RWPE2 (cell line): ENCODE results near the gene CR1L.
A peak's percentile ranks its signal among the peaks of the same experiment; 100 is the strongest.
"Not testable (repeated sequence)": the region's sequence is repeated elsewhere in the genome, so short reads cannot be mapped to it uniquely, and the experiment has no call there.

ENCODE experiments used
- ATAC-seq: fragments of 200-7000 bp; cut with Tn5 transposase; 3 replicates; pipeline ENCODE4 v1.9.1; 2021; ENCODE audit warnings: low read depth
- DNase-seq: peaks from one replicate; pipeline ENCODE4 v3.0.0-alpha.2; 2020; ENCODE audit warnings: low spot score
- H3K27ac ChIP-seq: fragments of 450-650 bp; 2 replicates; pipeline ENCODE4 v1.5.1; 2017; ENCODE audit warnings: mild to moderate bottlenecking; ENCODE audit not compliant: poor library complexity, severe bottlenecking
- H3K27me3 ChIP-seq: fragments of 250-450 bp; sonication (Bioruptor Pico); 2 replicates; pipeline ENCODE4 v1.5.1; 2021; ENCODE audit warnings: mild to moderate bottlenecking, moderate library complexity; ENCODE audit not compliant: insufficient read depth, poor library complexity, severe bottlenecking
- H3K36me3 ChIP-seq: fragments of 250-450 bp; sonication (Bioruptor Pico); 2 replicates; pipeline ENCODE4 v1.5.1; 2020; ENCODE audit warnings: low read depth, mild to moderate bottlenecking, moderate library complexity
- H3K4me1 ChIP-seq: fragments of 250-450 bp; sonication (Bioruptor Pico); 2 replicates; pipeline ENCODE4 v1.5.1; 2021; ENCODE audit warnings: mild to moderate bottlenecking, moderate library complexity; ENCODE audit not compliant: insufficient read depth, poor library complexity, severe bottlenecking
- H3K4me3 ChIP-seq: fragments of 250-450 bp; sonication (Bioruptor Pico); 2 replicates; pipeline ENCODE4 v1.5.1; 2021; ENCODE audit warnings: mild to moderate bottlenecking, moderate library complexity; ENCODE audit not compliant: severe bottlenecking
- H3K9me3 ChIP-seq: fragments of 250-450 bp; sonication (Bioruptor Pico); 2 replicates; pipeline ENCODE4 v1.5.1; 2021; ENCODE audit warnings: mild to moderate bottlenecking, moderate library complexity; ENCODE audit not compliant: severe bottlenecking
- TF ChIP-seq, protein P1 (sequence below): fragments of 450-650 bp; IDR thresholded peaks from one replicate; pipeline ENCODE4 v1.5.1; 2017; ENCODE audit warnings: mild to moderate bottlenecking, moderate library complexity; ENCODE audit not compliant: poor library complexity, severe bottlenecking

CR1L gene

DNA sequence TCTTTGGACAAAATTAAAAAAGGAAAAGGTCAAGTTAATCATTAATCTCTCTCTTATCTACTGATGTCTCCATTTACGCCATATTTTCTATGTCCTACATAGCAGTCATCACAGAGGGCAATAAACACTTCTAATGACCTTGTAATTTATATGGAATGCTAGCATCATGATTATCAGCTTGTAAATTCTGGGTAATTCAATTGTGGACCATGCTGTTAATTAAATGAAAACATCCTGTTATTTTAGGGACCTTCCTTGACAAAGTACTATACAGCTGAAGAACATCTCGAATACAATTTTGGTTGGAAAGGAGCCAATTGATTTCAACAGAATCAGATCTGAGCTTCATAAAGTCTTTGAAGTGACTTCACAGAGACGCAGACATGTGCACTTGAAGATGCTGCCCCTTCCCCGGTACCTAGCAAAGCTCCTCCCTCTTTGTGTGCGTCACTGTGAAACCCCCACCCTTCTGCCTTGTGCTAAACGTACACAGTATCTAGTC, 93.3 kb downstream of the CR1L start:
- not testable (repeated sequence) for H3K4me3 ChIP-seq, DNase-seq, H3K27ac ChIP-seq, H3K27me3 ChIP-seq, H3K4me1 ChIP-seq, H3K9me3 ChIP-seq, ATAC-seq, H3K36me3 ChIP-seq

DNA sequence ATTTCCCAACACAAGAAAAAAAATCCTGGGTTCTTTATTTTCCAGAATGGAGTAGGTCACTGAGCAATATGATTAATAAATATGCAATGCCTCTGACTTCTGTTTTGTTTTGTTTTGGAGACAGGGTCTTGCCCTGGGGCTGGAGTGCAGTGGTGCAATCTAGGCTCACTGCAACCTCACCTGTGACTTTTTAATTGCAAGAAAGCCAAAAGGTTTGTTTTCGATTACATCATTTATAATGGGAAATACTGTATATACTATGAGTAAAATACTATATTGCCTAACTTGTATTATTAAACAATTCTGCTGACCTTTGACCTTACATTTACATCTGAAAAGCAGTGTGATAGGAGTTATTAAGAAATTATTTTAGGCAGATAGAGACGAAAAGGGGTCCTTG, 95.3 kb downstream of the CR1L start:
- Histone ChIP-seq H3K27me3 (no peaks in the 10 kb centered on the region), H3K27ac (no peak overlapping the region), H3K4me1 (peaks cover 2% of the 10 kb centered on the region), H3K4me3 (no peak overlapping the region), H3K36me3 (no peaks in the 10 kb centered on the region), H3K9me3 (no peaks in the 10 kb centered on the region)
- TF ChIP-seq, protein P1, sequence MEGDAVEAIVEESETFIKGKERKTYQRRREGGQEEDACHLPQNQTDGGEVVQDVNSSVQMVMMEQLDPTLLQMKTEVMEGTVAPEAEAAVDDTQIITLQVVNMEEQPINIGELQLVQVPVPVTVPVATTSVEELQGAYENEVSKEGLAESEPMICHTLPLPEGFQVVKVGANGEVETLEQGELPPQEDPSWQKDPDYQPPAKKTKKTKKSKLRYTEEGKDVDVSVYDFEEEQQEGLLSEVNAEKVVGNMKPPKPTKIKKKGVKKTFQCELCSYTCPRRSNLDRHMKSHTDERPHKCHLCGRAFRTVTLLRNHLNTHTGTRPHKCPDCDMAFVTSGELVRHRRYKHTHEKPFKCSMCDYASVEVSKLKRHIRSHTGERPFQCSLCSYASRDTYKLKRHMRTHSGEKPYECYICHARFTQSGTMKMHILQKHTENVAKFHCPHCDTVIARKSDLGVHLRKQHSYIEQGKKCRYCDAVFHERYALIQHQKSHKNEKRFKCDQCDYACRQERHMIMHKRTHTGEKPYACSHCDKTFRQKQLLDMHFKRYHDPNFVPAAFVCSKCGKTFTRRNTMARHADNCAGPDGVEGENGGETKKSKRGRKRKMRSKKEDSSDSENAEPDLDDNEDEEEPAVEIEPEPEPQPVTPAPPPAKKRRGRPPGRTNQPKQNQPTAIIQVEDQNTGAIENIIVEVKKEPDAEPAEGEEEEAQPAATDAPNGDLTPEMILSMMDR = no peak
- no peak for DNase-seq
- peak; percentile 53; the same call in 2 of the 3 replicates for ATAC-seq

DNA sequence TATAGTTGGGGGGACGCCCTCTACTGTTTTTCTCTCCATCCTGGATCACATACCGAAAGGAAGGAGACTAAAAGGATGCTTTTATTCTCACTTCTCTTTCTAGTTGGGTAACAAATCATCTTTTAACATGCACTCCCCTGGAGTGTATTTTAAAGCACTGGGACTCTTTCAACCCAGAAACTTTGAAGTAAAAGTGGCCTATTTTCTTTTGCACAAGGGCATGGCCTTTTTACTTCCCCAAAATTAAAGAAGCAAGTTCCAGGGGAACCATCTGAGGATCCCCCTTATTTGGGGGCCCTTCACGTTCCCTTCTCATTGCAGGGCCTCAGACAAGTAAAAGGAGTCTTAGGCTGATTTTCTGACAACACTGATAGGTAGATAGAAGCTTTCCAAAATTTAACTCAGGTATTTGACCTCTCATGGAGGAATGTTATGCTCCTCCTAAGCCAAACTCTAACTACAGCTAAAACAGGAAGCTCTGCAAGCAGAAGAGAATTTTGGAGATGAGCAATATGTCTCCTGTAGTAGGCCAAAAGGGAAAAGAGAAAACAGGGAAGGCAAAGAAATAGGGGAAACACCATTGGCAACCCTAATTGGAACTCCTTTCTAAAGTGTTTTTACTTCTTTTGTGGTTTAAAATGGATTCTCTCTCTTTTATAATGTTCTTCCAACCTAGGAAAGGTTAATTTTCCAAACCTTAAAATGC, 98.1 kb downstream of the CR1L start:
- no peak for DNase-seq
- Histone ChIP-seq H3K4me3 (no peak overlapping the region), H3K27me3 (no peaks in the 10 kb centered on the region), H3K4me1 (peaks cover 7% of the 10 kb centered on the region), H3K36me3 (no peaks in the 10 kb centered on the region), H3K9me3 (no peaks in the 10 kb centered on the region), H3K27ac (no peak overlapping the region)
- ATAC-seq = no peak
- TF ChIP-seq, protein P1 = no peak

DNA sequence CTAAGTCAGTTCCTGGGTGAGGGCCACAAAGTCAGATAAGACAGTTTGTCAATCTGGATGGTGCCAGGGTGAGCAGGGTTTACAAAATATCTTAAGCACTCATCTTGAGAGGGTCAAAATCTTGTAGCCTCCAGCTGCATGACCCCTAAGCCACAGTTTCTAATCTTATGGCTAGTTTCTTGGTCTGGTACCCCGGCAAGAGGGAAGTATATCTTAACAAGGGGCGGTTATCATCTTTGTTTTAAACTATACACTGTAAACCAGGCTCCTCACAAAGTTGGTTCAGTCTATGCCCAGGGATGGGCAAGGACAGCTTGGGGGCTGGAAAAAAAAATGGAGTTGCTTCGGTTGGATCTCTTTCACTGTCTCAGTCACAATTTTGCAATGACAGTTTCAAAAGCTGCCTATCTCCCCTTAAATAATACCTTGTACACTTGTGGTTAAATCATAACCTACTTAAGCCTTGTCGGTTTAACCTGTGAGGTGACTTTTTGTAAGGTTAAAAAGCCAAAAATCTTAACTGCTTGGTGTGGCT, 99.1 kb downstream of the CR1L start:
- H3K27me3 ChIP-seq = no peaks in the 10 kb centered on the region
- H3K27ac ChIP-seq = no peak overlapping the region
- no peak for DNase-seq
- no peaks in the 10 kb centered on the region for H3K36me3 ChIP-seq
- TF ChIP-seq, protein P1 = no peak
- peaks cover 7% of the 10 kb centered on the region for H3K4me1 ChIP-seq
- ATAC-seq = no peak
- no peak overlapping the region for H3K4me3 ChIP-seq
- H3K9me3 ChIP-seq = no peaks in the 10 kb centered on the region

DNA sequence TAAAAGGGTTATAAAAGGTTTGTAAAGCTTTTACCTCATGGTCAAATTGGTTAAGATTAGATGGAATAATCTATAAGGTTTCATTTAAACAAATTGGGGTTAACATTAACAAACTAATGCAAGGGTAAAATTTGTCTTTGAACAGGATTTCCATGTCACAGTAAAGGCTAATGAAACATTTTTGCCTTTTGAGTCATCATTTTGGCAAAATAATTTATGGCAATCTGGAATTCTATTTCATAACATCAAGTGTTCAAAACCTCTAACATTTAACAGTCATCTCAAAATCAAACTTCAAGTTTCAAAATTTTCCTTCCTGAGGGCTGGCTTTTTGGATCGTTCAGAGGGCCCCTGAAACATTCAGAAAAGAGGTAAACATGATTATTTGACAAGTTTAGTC, 100.4 kb downstream of the CR1L start:
- no peak overlapping the region for H3K27ac ChIP-seq
- no peaks in the 10 kb centered on the region for H3K36me3 ChIP-seq
- ATAC-seq (no peak), DNase-seq (no peak)
- no peaks in the 10 kb centered on the region for H3K27me3 ChIP-seq
- H3K4me3 ChIP-seq = no peak overlapping the region
- H3K4me1 ChIP-seq = peaks cover 7% of the 10 kb centered on the region
- TF ChIP-seq, protein P1 = no peak
- H3K9me3 ChIP-seq = no peaks in the 10 kb centered on the region
